ENCODE measurements around the gene PDE4D.

PDE4D gene

DNA sequence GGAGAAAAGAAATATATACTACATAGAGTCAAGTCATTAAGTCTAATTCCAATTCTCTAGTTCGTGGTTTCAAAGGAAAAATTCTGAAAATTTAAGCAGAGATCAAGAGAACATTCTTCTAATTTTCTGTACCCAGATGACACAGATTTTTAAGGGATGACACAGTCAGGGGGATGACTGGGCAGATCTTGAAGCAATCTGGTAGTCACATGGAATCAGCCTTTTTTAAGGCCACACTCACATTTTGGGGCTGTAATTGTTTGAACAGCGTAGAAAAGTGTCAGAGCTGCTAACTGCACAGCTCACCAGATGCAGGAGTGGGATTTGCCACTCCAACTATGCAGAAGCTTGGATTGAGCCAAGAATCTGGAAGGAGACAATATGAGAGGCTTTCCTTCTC lies 20.4 kb downstream of the PDE4D start:
- H3K36me3 ChIP-seq (ENCODE audit: insufficient read depth, low read depth, low read length), result no peaks in the 10 kb centered on the region
- H3K27ac ChIP-seq (ENCODE audit: low read length), result no peak overlapping the region
- no peaks in the 10 kb centered on the region for H3K27me3 ChIP-seq (ENCODE audit: insufficient read depth, low read length)
- H3K4me3 ChIP-seq (ENCODE audit: low read length), result no peak overlapping the region
- H3K9ac ChIP-seq (ENCODE audit: low read depth, low read length), result no peak overlapping the region
- H3K9me3 ChIP-seq (ENCODE audit: insufficient read depth, low read depth, low read length), result no peaks in the 10 kb centered on the region
- H3K4me1 ChIP-seq (ENCODE audit: insufficient read depth, low read length), result peaks cover 19% of the 10 kb centered on the region

DNA sequence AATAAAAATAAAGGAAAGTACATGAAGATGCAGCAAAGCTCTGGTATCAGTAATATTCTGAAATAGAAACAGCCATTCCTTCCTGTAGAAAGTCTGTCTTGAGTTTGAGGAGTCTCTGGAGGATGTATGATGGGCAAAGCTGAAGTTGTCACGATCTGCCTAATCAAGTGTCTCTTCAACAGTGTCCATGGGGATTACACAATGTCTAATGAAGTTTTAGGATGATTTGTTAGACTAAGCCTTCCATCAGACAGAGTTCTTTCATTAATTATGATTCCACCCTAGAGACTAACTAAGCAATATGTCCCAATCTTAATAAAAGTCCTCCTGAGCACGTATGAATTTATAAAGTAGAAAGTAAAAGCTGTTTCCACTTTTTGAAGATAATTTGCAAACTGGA lies 26.9 kb downstream of the PDE4D start:
- no peak overlapping the region for H3K4me3 ChIP-seq (ENCODE audit: low read length)
- no peaks in the 10 kb centered on the region for H3K27me3 ChIP-seq (ENCODE audit: insufficient read depth, low read length)
- peaks cover 17% of the 10 kb centered on the region; the same call in 1 of the 2 replicates for H3K4me1 ChIP-seq (ENCODE audit: insufficient read depth, low read length)
- no peaks in the 10 kb centered on the region for H3K9me3 ChIP-seq (ENCODE audit: insufficient read depth, low read depth, low read length)
- no peak overlapping the region for H3K9ac ChIP-seq (ENCODE audit: low read depth, low read length)
- no peak overlapping the region for H3K27ac ChIP-seq (ENCODE audit: low read length)
- no peaks in the 10 kb centered on the region for H3K36me3 ChIP-seq (ENCODE audit: insufficient read depth, low read depth, low read length)

DNA sequence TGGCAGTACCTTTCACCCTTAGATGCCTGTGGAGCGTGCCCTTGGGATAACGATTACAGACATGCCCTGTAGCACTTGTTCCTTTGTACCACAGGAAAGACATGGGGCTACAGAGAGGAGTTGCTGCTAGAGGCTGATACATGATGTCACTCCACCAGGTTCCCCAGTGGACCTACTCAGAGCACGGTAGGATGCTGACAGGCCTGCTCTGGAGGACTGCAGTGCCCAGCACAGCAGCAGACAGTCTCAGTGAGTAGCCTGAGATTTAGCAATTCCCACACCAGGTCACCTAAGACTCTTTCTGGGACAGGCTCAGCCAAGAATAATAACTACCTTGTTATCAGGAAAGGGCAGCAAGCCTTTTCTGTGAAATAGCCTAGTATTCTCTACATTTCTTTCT lies 28.8 kb downstream of the PDE4D start:
- no peak overlapping the region for H3K4me3 ChIP-seq (ENCODE audit: low read length)
- H3K9me3 ChIP-seq (ENCODE audit: insufficient read depth, low read depth, low read length), result no peaks in the 10 kb centered on the region
- H3K4me1 ChIP-seq (ENCODE audit: insufficient read depth, low read length), result peaks cover 14% of the 10 kb centered on the region; the same call in 1 of the 2 replicates
- H3K27me3 ChIP-seq (ENCODE audit: insufficient read depth, low read length), result no peaks in the 10 kb centered on the region
- H3K36me3 ChIP-seq (ENCODE audit: insufficient read depth, low read depth, low read length), result no peaks in the 10 kb centered on the region
- no peak overlapping the region for H3K9ac ChIP-seq (ENCODE audit: low read depth, low read length)
- no peak overlapping the region for H3K27ac ChIP-seq (ENCODE audit: low read length)

DNA sequence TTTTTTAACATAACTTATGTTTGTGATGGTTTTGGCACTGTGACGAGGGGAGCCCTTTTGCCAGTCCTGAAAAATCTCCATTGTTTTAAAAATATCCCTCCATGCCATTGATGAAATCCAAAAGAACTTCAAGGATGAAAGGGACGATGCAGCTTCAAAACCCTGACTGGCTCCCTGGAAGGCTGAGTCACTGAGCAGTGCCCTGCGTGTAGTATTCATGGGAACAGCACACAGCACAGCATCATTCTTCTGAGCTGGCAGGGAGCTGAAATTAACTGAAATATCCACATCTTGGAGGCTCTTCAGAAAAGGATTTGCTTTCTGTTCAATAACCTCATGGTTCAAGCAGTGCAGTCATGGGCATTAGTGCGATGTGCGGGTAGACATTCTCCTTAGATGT lies 29.7 kb downstream of the PDE4D start:
- Histone ChIP-seq H3K36me3 (ENCODE audit: insufficient read depth, low read depth, low read length) (no peaks in the 10 kb centered on the region), H3K27me3 (ENCODE audit: insufficient read depth, low read length) (no peaks in the 10 kb centered on the region), H3K9ac (ENCODE audit: low read depth, low read length) (no peak overlapping the region), H3K9me3 (ENCODE audit: insufficient read depth, low read depth, low read length) (no peaks in the 10 kb centered on the region), H3K27ac (ENCODE audit: low read length) (no peak overlapping the region), H3K4me3 (ENCODE audit: low read length) (no peak overlapping the region), H3K4me1 (ENCODE audit: insufficient read depth, low read length) (peaks cover 5% of the 10 kb centered on the region; the same call in 1 of the 2 replicates)

DNA sequence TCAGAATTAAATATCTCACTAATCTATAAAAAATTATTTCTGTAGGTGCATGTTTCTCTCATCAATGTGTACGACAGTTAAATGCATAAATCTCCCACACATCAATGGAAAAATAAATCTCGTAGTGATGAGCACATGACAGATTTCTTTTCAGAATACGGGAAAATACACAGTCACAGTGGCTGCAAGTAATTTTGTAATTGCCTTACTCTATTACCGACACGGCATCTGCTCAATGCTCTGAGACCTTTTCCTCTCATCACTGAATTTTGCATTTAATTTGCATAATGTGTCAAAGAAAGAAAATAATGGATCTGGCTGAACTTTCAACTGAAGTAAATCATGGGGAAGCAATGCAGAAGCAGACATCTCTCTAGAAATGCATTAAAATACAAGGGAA lies 37.2 kb downstream of the PDE4D start:
- Histone ChIP-seq H3K4me1 (ENCODE audit: insufficient read depth, low read length) (no peaks in the 10 kb centered on the region), H3K4me3 (ENCODE audit: low read length) (no peak overlapping the region), H3K9me3 (ENCODE audit: insufficient read depth, low read depth, low read length) (no peaks in the 10 kb centered on the region)

DNA sequence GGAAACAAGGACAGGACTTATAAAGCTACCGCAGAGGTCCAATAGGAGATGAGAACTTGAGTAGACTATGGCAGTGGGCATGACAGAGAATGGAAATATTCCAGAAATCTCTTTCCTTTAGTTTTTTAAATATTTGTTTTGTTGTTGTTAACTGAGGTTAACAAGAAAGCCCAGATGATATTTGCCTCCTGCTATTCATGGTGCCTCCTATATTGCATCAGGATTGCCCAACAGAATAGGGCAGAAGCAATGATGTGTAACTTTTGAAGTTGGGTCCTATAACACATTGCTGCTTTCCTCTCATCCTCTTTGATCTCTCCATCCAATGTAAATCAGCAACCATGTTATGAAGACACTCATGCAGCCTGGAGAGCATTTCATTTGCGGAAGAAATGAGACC lies 42.8 kb downstream of the PDE4D start:
- H3K4me3 ChIP-seq (ENCODE audit: low read length), result no peak overlapping the region
- no peak overlapping the region for H3K27ac ChIP-seq (ENCODE audit: low read length)
- H3K36me3 ChIP-seq (ENCODE audit: insufficient read depth, low read depth, low read length), result no peaks in the 10 kb centered on the region
- H3K9me3 ChIP-seq (ENCODE audit: insufficient read depth, low read depth, low read length), result no peaks in the 10 kb centered on the region
- no peaks in the 10 kb centered on the region for H3K27me3 ChIP-seq (ENCODE audit: insufficient read depth, low read length)
- H3K9ac ChIP-seq (ENCODE audit: low read depth, low read length), result no peak overlapping the region
- no peaks in the 10 kb centered on the region for H3K4me1 ChIP-seq (ENCODE audit: insufficient read depth, low read length)

More for the DNA sequence above, 37.2 kb downstream of the PDE4D start:
- H3K36me3 ChIP-seq (ENCODE audit: insufficient read depth, low read depth, low read length), result no peaks in the 10 kb centered on the region
- no peaks in the 10 kb centered on the region for H3K27me3 ChIP-seq (ENCODE audit: insufficient read depth, low read length)
- H3K27ac ChIP-seq (ENCODE audit: low read length), result no peak overlapping the region
- H3K9ac ChIP-seq (ENCODE audit: low read depth, low read length), result no peak overlapping the region

DNA sequence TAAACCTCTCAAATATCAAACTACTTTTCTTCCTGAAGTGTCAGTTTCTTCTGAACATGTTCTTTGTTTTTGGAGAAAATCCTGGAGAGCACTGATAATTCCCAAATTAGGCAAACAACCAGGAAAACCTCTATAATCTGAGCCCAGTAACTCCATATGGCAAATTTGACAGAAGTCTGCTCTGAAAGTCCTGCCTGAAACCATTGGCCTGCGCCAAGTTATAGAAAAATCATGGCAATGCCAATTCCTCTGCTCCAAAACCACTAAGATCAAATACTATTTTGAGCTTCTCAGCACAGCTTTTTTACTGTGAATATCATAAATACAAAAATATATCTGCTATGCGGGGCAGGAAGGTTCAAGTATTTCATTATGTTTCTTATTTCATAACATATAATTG lies 45.9 kb downstream of the PDE4D start:
- H3K27me3 ChIP-seq (ENCODE audit: insufficient read depth, low read length), result no peaks in the 10 kb centered on the region

DNA sequence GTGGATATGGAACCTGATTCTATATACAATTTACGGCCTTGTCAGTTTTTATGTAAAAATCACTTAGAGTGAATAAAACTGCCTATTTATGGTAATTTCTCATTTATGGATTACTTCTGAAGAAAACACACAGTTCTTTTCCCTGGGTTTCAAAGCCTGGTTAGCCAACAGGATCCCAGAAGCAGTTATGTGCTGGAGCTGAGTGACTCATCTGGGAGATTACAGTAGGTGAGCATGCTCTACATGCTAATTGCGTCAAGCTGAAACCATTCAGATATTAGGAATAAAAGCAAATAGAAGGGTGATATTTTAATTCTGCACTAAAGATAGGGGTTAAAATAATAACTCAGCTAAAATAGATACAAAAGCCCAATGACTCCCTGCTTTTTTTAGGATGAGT lies 47.8 kb downstream of the PDE4D start:
- Histone ChIP-seq H3K9ac (ENCODE audit: low read depth, low read length) (no peak overlapping the region), H3K4me1 (ENCODE audit: insufficient read depth, low read length) (no peaks in the 10 kb centered on the region), H3K27me3 (ENCODE audit: insufficient read depth, low read length) (no peaks in the 10 kb centered on the region), H3K36me3 (ENCODE audit: insufficient read depth, low read depth, low read length) (no peaks in the 10 kb centered on the region), H3K4me3 (ENCODE audit: low read length) (no peak overlapping the region), H3K27ac (ENCODE audit: low read length) (no peak overlapping the region), H3K9me3 (ENCODE audit: insufficient read depth, low read depth, low read length) (no peaks in the 10 kb centered on the region)

More for the DNA sequence above, 45.9 kb downstream of the PDE4D start:
- Histone ChIP-seq H3K27ac (ENCODE audit: low read length) (no peak overlapping the region), H3K4me1 (ENCODE audit: insufficient read depth, low read length) (no peaks in the 10 kb centered on the region), H3K9me3 (ENCODE audit: insufficient read depth, low read depth, low read length) (no peaks in the 10 kb centered on the region), H3K4me3 (ENCODE audit: low read length) (no peak overlapping the region), H3K36me3 (ENCODE audit: insufficient read depth, low read depth, low read length) (no peaks in the 10 kb centered on the region), H3K9ac (ENCODE audit: low read depth, low read length) (no peak overlapping the region)

DNA sequence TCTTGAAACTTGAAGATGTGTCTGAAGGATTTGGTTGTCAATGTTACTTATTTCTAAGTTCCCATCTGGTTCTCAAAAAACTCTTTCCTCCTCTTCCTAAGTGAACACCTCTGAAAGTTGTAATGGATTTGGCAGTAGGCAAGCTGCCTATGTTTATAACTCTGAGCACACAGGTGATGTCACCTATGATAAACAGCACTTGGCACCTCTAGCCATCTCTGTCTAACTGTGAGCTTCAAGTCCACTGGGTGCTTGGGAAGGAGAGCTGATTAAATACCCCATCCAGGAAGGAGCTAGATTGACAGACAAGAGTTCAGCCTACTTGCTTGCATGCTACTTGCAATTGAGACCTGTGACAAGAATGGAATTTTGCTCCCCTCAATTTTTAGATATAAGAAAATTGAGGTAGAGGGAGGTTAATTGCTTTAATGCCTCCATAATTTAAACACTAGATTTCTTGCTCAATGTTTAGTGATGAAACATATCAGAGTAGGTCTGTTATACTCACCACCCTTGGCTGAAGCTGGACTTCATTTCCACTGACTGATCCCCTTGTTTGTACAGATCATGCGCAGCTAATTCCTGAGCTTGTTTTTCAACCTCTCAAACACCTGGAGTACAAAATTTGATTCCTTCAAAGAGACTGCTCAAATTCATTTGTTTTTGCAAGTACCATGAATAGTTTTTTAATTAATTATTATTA lies 49.9 kb downstream of the PDE4D start:
- Histone ChIP-seq H3K27me3 (ENCODE audit: insufficient read depth, low read length) (no peaks in the 10 kb centered on the region), H3K9me3 (ENCODE audit: insufficient read depth, low read depth, low read length) (no peaks in the 10 kb centered on the region), H3K4me3 (ENCODE audit: low read length) (no peak overlapping the region), H3K36me3 (ENCODE audit: insufficient read depth, low read depth, low read length) (no peaks in the 10 kb centered on the region), H3K27ac (ENCODE audit: low read length) (no peak overlapping the region), H3K4me1 (ENCODE audit: insufficient read depth, low read length) (no peaks in the 10 kb centered on the region), H3K9ac (ENCODE audit: low read depth, low read length) (no peak overlapping the region)

DNA sequence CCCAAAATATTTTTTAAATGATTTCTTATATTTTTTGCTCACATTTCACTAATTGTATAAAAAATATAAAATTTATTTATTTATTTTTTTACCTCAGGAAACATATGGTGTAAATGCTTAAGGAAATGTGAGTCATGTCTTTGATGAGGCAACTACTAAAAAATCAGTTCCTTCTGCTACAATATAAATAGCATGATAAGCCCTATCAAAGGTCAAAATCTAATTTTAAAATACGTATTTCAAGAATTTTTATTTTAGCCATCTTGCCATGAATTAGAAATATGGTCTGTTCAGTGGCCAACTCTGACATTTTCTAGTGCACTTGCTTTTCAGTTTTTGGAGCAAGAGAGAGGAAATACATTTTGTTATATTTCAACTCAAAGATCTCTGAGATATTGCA lies 50.5 kb downstream of the PDE4D start:
- H3K9ac ChIP-seq (ENCODE audit: low read depth, low read length), result no peak overlapping the region

DNA sequence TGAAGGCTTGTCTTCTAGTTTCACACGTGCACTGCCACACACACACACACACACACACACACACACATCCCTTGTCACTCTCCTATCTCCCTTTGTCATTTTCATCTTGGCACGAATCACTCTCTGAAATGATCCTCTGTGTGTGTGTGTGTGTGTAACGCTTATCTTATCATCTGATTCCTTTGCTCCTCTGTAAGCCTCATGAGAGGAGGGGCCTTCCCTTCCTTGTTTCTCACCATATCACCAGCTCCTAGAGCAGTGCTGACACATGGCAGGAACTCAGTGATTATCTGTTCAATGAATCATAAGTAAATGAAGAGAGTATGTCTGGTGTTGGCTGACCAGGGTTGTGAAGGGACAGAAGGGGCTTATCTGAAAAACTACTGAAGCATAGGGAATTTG lies 53.3 kb downstream of the PDE4D start:
- no peak overlapping the region for H3K9ac ChIP-seq (ENCODE audit: low read depth, low read length)
- H3K4me1 ChIP-seq (ENCODE audit: insufficient read depth, low read length), result no peaks in the 10 kb centered on the region
- no peaks in the 10 kb centered on the region for H3K36me3 ChIP-seq (ENCODE audit: insufficient read depth, low read depth, low read length)
- no peak overlapping the region for H3K27ac ChIP-seq (ENCODE audit: low read length)
- no peaks in the 10 kb centered on the region for H3K9me3 ChIP-seq (ENCODE audit: insufficient read depth, low read depth, low read length)
- H3K4me3 ChIP-seq (ENCODE audit: low read length), result no peak overlapping the region
- H3K27me3 ChIP-seq (ENCODE audit: insufficient read depth, low read length), result no peaks in the 10 kb centered on the region

More for the DNA sequence above, 50.5 kb downstream of the PDE4D start:
- Histone ChIP-seq H3K27me3 (ENCODE audit: insufficient read depth, low read length) (no peaks in the 10 kb centered on the region), H3K4me3 (ENCODE audit: low read length) (no peak overlapping the region), H3K9me3 (ENCODE audit: insufficient read depth, low read depth, low read length) (no peaks in the 10 kb centered on the region), H3K36me3 (ENCODE audit: insufficient read depth, low read depth, low read length) (no peaks in the 10 kb centered on the region), H3K4me1 (ENCODE audit: insufficient read depth, low read length) (no peaks in the 10 kb centered on the region), H3K27ac (ENCODE audit: low read length) (no peak overlapping the region)

DNA sequence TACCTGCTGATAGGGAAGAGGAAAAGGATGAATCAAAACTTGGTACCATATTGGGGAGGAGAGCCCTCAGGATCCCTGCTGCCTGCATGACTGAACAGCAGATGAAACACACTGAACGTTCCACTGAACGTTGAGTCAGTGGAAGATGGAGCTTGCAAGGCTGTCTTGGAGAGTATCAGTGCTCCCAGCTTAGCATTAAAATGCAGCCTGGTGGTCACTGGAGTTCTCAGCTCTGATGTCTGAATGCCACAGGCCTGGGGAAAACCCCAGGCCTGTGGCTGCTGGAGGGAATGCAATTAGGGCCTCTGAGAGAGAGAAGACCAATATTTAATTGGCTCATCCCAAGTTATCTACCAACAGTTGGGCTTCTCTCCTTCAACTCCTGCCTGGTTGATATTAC lies 54.5 kb downstream of the PDE4D start:
- Histone ChIP-seq H3K4me3 (ENCODE audit: low read length) (no peak overlapping the region), H3K36me3 (ENCODE audit: insufficient read depth, low read depth, low read length) (no peaks in the 10 kb centered on the region), H3K9ac (ENCODE audit: low read depth, low read length) (no peak overlapping the region), H3K27ac (ENCODE audit: low read length) (no peak overlapping the region), H3K27me3 (ENCODE audit: insufficient read depth, low read length) (no peaks in the 10 kb centered on the region), H3K4me1 (ENCODE audit: insufficient read depth, low read length) (no peaks in the 10 kb centered on the region), H3K9me3 (ENCODE audit: insufficient read depth, low read depth, low read length) (no peaks in the 10 kb centered on the region)
